Measurements from ENCODE around the gene IGBP1. TPM values are rescaled to one million over a fixed set of nuclear protein-coding genes. Genes with fewer than 3 reads are reported as not detected.

Gene IGBP1
- total RNA-seq, 2 experiments from 2014 or later, result 63.7 to 64.4 TPM

GRCh38 chrX:70132224-70132623, 1.0 kb upstream of the IGBP1 start:
- peak overlapping the region; percentile 85 for H3K4me3 Mint-ChIP-seq
- H3K9me3 Mint-ChIP-seq, result no peaks in the 10 kb centered on the region
- no peak for TF ChIP-seq CTCF (IDR thresholded peaks at IDR 0.05)
- Histone ChIP-seq H3K4me1 (ENCODE audit: insufficient read depth, low read length) (peaks cover 21% of the 10 kb centered on the region), H3K27me3 (ENCODE audit: control insufficient read depth in 1 of 2, insufficient read depth in 2 of 2, low read length in 2 of 2) (no peaks in the 10 kb centered on the region), H3K27ac (ENCODE audit: low read depth in 1 of 2, low read length in 2 of 2) (no peak overlapping the region), H3K4me3 (ENCODE audit: low read length) (no peak overlapping the region), H3K36me3 (ENCODE audit: insufficient read depth, low read length) (peaks cover 7% of the 10 kb centered on the region), H3K9me3 (ENCODE audit: control insufficient read depth in 1 of 2, insufficient read depth in 1 of 2, low read length in 2 of 2) (no peaks in the 10 kb centered on the region)
- no peak for ATAC-seq (ENCODE audit: poor library complexity)
- H3K36me3 Mint-ChIP-seq (ENCODE audit: low read depth), result peaks cover 34% of the 10 kb centered on the region
- H3K27me3 Mint-ChIP-seq, result no peaks in the 10 kb centered on the region
- POLR2A ChIA-PET, result interaction anchor here (1.8 to 2.5 kb wide), 2 partner anchors 158 to 1303 kb away, joined by 9 to 11 read pairs; partner anchors contain the start of genes EFNB1, KIF4A and PDZD11
- intact Hi-C loops (cut with DNase I, micrococcal nuclease), result loop anchor here (2.0 to 10.0 kb wide), 7 partner anchors 100 to 1307 kb away; partner anchors contain the start of genes PJA1 (in 2 of the 2), EFNB1 (in 1 of the 2), PDZD11 (in 1 of the 2) and RAB41 (in 1 of the 2)
- peaks cover 33% of the 10 kb centered on the region for H3K4me1 Mint-ChIP-seq (ENCODE audit: low read depth)
- DNase-seq, result peak in 3 of 14 experiments; percentile 7 to 15 (median 14)
- peak overlapping the region; percentile 87 for H3K27ac Mint-ChIP-seq
- CTCF ChIA-PET, result interaction anchor here (1.5 to 2.4 kb wide), 2 partner anchors 35 to 102 kb away, joined by 4 to 5 read pairs; no protein-coding TSS in a partner anchor

- ChIA-PET CTCF (interaction anchor here (1.1 to 2.4 kb wide), 3 partner anchors 35 to 1305 kb away, joined by 3 to 5 read pairs (median 4); no protein-coding TSS in a partner anchor), POLR2A (interaction anchor here (0.6 to 2.5 kb wide), 10 partner anchors 10 to 1304 kb away, joined by 3 to 11 read pairs (median 7); partner anchors contain the start of genes EFNB1, KIF4A, PDZD11 and PJA1)
- Histone ChIP-seq H3K36me3 (ENCODE audit: insufficient read depth, low read length) (peaks cover 7% of the 10 kb centered on the region), H3K4me1 (ENCODE audit: insufficient read depth, low read length) (peaks cover 21% of the 10 kb centered on the region), H3K27me3 (ENCODE audit: control insufficient read depth in 1 of 2, insufficient read depth in 2 of 2, low read length in 2 of 2) (no peaks in the 10 kb centered on the region), H3K27ac (ENCODE audit: low read depth in 1 of 2, low read length in 2 of 2) (peak overlapping the region; percentile 79 to 94), H3K9me3 (ENCODE audit: control insufficient read depth in 1 of 2, insufficient read depth in 1 of 2, low read length in 2 of 2) (no peaks in the 10 kb centered on the region), H3K4me3 (ENCODE audit: low read length) (peak overlapping the region; percentile 77)
- peaks cover 36% of the 10 kb centered on the region for H3K36me3 Mint-ChIP-seq (ENCODE audit: low read depth)
- H3K4me1 Mint-ChIP-seq (ENCODE audit: low read depth), result peaks cover 37% of the 10 kb centered on the region
- ATAC-seq (ENCODE audit: poor library complexity) (peak; percentile 29), DNase-seq (no peak)
- TF ChIP-seq CTCF (IDR thresholded peaks at IDR 0.05), result no peak
- peak overlapping the region; percentile 87 for H3K27ac Mint-ChIP-seq
- intact Hi-C loops (cut with DNase I, micrococcal nuclease), result loop anchor here (2.0 to 10.0 kb wide), 7 partner anchors 101 to 1308 kb away; partner anchors contain the start of genes PJA1 (in 2 of the 2), EFNB1 (in 1 of the 2), PDZD11 (in 1 of the 2) and RAB41 (in 1 of the 2)
- H3K4me3 Mint-ChIP-seq, result peak overlapping the region; percentile 89
- H3K27me3 Mint-ChIP-seq, result no peaks in the 10 kb centered on the region
- no peaks in the 10 kb centered on the region for H3K9me3 Mint-ChIP-seq
Observed at GRCh38 chrX:70132877-70133302, 357 bp upstream of the IGBP1 start.

- Mint-ChIP-seq H3K4me3 (peak overlapping the region; percentile 89), H3K4me1 (ENCODE audit: low read depth) (peaks cover 37% of the 10 kb centered on the region), H3K36me3 (ENCODE audit: low read depth) (peaks cover 36% of the 10 kb centered on the region), H3K9me3 (no peaks in the 10 kb centered on the region), H3K27me3 (no peaks in the 10 kb centered on the region), H3K27ac (peak overlapping the region; percentile 87)
- peak overlapping the region; percentile 77 for H3K4me3 ChIP-seq (ENCODE audit: low read length)
- intact Hi-C loops (cut with DNase I, micrococcal nuclease), result loop anchor here (5.0 to 10.0 kb wide), 6 partner anchors 102 to 1309 kb away; partner anchors contain the start of genes EFNB1 (in 1 of the 2), PDZD11 (in 1 of the 2), PJA1 (in 1 of the 2) and RAB41 (in 1 of the 2)
- H3K4me1 ChIP-seq (ENCODE audit: insufficient read depth, low read length), result peaks cover 23% of the 10 kb centered on the region
- H3K27ac ChIP-seq (ENCODE audit: low read depth in 1 of 2, low read length in 2 of 2), result peak overlapping the region; percentile 79 to 94
- ChIA-PET CTCF (interaction anchor here (0.7 to 2.4 kb wide), 2 partner anchors 41 to 103 kb away, joined by 3 to 5 read pairs; no protein-coding TSS in a partner anchor), POLR2A (interaction anchor here (1.0 to 2.5 kb wide), 10 partner anchors 8 to 1305 kb away, joined by 3 to 11 read pairs (median 7); partner anchors contain the start of genes EFNB1, KIF4A, PDZD11 and PJA1)
- DNase-seq (peak in 1 of 14 experiments; percentile 1), ATAC-seq (ENCODE audit: poor library complexity) (peak; percentile 22)
- H3K27me3 ChIP-seq (ENCODE audit: control insufficient read depth in 1 of 2, insufficient read depth in 2 of 2, low read length in 2 of 2), result no peaks in the 10 kb centered on the region
- peaks cover 7% of the 10 kb centered on the region for H3K36me3 ChIP-seq (ENCODE audit: insufficient read depth, low read length)
- H3K9me3 ChIP-seq (ENCODE audit: control insufficient read depth in 1 of 2, insufficient read depth in 1 of 2, low read length in 2 of 2), result no peaks in the 10 kb centered on the region
- no peak for TF ChIP-seq CTCF (IDR thresholded peaks at IDR 0.05)
Observed at GRCh38 chrX:70134116-70134477, 850 bp downstream of the IGBP1 start.

Measured in CD4-positive, alpha-beta T cell (primary cell).